Keratinocyte (primary cell): ENCODE results near the gene CKS1B. TPM values are rescaled to one million over a fixed set of nuclear protein-coding genes. Genes with fewer than 3 reads are reported as not detected.

Experiments used
- DNase-seq: peaks from one replicate; pipeline ENCODE4 v3.0.0-alpha.2; 2011; ENCODE audit warnings: low read depth, missing footprints, low spot score
- FAIRE-seq: peaks from 2 replicates; lab custom pipeline; 2011; peaks lifted over from hg19 to GRCh38; lab: Jason Lieb, UNC
- H2AFZ ChIP-seq: 2 replicates; pipeline ENCODE4 v1.6.0; 2012; ENCODE audit warnings: low read length, control low read depth, inconsistent platforms; ENCODE audit not compliant: control insufficient read depth
- H3K27ac ChIP-seq: 2 replicates; pipeline ENCODE4 v1.5.1; 2011; ENCODE audit warnings: low read length; ENCODE audit not compliant: control insufficient read depth, insufficient read depth
- H3K27me3 ChIP-seq: 3 replicates; pipeline ENCODE4 v1.6.0; 2011; ENCODE audit warnings: low read length; ENCODE audit not compliant: control insufficient read depth, insufficient read depth; ENCODE audit errors: extremely low read depth
- H3K36me3 ChIP-seq, 2 experiments: 2 replicates in 1 of 2; 3 replicates in 1 of 2; pipeline ENCODE4 v1.5.1; 2011; ENCODE audit warnings: low read length in 2 of 2, mild to moderate bottlenecking in 1 of 2; ENCODE audit not compliant: control insufficient read depth in 2 of 2, insufficient read depth in 2 of 2; ENCODE audit errors: extremely low read depth in 1 of 2
- H3K4me1 ChIP-seq: 3 replicates; pipeline ENCODE4 v1.5.1; 2011; ENCODE audit warnings: low read length; ENCODE audit not compliant: control insufficient read depth, insufficient read depth; ENCODE audit errors: extremely low read depth
- H3K4me2 ChIP-seq: 3 replicates; pipeline ENCODE4 v1.6.0; 2011; ENCODE audit warnings: low read depth, low read length; ENCODE audit not compliant: control insufficient read depth, insufficient read depth; ENCODE audit errors: extremely low read depth
- H3K4me3 ChIP-seq, 3 experiments: fragments of 200-600 bp in 1 of 3; sonication (generic) in 1 of 3; 2 replicates in 2 of 3; 3 replicates in 1 of 3; pipeline ENCODE4 v1.5.1; 2011 to 2016; ENCODE audit warnings: low read length in 3 of 3, mild to moderate bottlenecking in 3 of 3, control low read depth in 2 of 3, inconsistent platforms in 1 of 3, low read depth in 1 of 3, mixed read lengths in 1 of 3, mixed run types in 1 of 3, moderate library complexity in 1 of 3; ENCODE audit not compliant: control insufficient read depth in 2 of 3, insufficient read depth in 2 of 3; ENCODE audit errors: extremely low read depth in 1 of 3
- H3K79me2 ChIP-seq: 2 replicates; pipeline ENCODE4 v1.6.0; 2012; ENCODE audit warnings: low read length; ENCODE audit not compliant: control insufficient read depth, insufficient read depth
- H3K9ac ChIP-seq: 3 replicates; pipeline ENCODE4 v1.6.0; 2011; ENCODE audit warnings: low read length; ENCODE audit not compliant: control insufficient read depth, insufficient read depth; ENCODE audit errors: extremely low read depth
- H3K9me1 ChIP-seq: 3 replicates; pipeline ENCODE4 v1.6.0; 2011; ENCODE audit warnings: low read length; ENCODE audit not compliant: control insufficient read depth, insufficient read depth; ENCODE audit errors: extremely low read depth
- H3K9me3 ChIP-seq: 2 replicates; pipeline ENCODE4 v1.5.1; 2012; ENCODE audit warnings: low read depth, low read length; ENCODE audit not compliant: control insufficient read depth
- H4K20me1 ChIP-seq: 3 replicates; pipeline ENCODE4 v1.6.0; 2011; ENCODE audit warnings: low read length; ENCODE audit not compliant: control insufficient read depth, insufficient read depth; ENCODE audit errors: extremely low read depth
- EZH2 ChIP-seq: IDR thresholded peaks from one replicate; pipeline ENCODE4 v1.6.1; 2012; ENCODE audit warnings: inconsistent platforms, mild to moderate bottlenecking, low read length, moderate library complexity
- dilution Hi-C: fragments of 300-500 bp; cut with MboI; formaldehyde crosslinking; loops from one replicate; pipeline ENCODE4 v1.7.0; 2020; ENCODE audit warnings: low sequenced_read_pairs; ENCODE audit not compliant: extremely low pct_ligation_motif_present
- polyA plus RNA-seq, 5 experiments: library from polyadenylated mRNA; depleted of rRNA in 3 of 5; stranded (reverse) in 3 of 5; stranded (forward) in 1 of 5; unstranded in 1 of 5; fragments of >200 nt; gene quantifications; 1 replicate in 1 of 5; 2 replicates in 3 of 5; 3 replicates in 1 of 5; pipeline versions ENCODE4 v1.2.1 to v1.2.3, GENCODE V29; 2011 to 2012; ENCODE audit warnings: missing spikeins in 2 of 5, low read depth in 1 of 5, low replicate concordance in 1 of 5
- TF ChIP-seq, protein P1 (sequence below), 3 experiments: IDR thresholded peaks in 1 of 3; conservative IDR thresholded peaks in 1 of 3; optimal IDR thresholded peaks in 1 of 3; 2 replicates in 2 of 3; 3 replicates in 1 of 3; pipeline versions ENCODE3 to v1.5.1; 2011; ENCODE audit warnings: low read length in 3 of 3, mild to moderate bottlenecking in 3 of 3, moderate library complexity in 2 of 3, control low read depth in 1 of 3, inconsistent platforms in 1 of 3; ENCODE audit not compliant: insufficient read depth in 2 of 3; ENCODE audit errors: extremely low read depth in 1 of 3

Gene CKS1B
- polyA plus RNA-seq, 1 donor (not counting 4 experiments of a cell fraction or from before 2014, with no cell fraction given), result 300 TPM

DNA sequence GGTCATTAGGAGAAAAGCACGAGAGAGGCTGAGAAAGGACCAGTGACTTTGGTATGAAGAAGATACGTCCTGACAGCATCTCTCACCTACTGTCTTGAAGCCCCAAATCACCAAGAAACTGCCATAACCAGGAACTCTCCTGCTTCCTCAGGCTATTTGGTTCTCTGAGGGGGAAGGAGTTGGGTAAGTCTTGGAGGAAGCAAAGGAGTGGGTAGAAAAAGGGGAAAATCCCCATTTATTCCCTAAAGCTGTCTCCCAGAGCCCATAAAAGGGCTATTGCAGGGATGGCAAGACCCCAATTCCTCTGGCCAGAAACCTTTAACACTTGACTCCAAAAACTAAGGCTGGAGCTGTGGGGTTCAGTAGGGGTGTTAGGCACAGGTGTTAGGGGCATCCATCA lies 16.4 kb upstream of the CKS1B start:
- no peak overlapping the region for H3K9ac ChIP-seq
- dilution Hi-C loops, result no loop called here
- peaks cover 2 to 20% of the 10 kb centered on the region in 2 experiments for H3K36me3 ChIP-seq
- no peaks in the 10 kb centered on the region for H3K27me3 ChIP-seq
- H3K4me3 ChIP-seq, result no peak overlapping the region
- H3K4me1 ChIP-seq, result peaks cover 37% of the 10 kb centered on the region
- TF ChIP-seq, protein P1, sequence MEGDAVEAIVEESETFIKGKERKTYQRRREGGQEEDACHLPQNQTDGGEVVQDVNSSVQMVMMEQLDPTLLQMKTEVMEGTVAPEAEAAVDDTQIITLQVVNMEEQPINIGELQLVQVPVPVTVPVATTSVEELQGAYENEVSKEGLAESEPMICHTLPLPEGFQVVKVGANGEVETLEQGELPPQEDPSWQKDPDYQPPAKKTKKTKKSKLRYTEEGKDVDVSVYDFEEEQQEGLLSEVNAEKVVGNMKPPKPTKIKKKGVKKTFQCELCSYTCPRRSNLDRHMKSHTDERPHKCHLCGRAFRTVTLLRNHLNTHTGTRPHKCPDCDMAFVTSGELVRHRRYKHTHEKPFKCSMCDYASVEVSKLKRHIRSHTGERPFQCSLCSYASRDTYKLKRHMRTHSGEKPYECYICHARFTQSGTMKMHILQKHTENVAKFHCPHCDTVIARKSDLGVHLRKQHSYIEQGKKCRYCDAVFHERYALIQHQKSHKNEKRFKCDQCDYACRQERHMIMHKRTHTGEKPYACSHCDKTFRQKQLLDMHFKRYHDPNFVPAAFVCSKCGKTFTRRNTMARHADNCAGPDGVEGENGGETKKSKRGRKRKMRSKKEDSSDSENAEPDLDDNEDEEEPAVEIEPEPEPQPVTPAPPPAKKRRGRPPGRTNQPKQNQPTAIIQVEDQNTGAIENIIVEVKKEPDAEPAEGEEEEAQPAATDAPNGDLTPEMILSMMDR (optimal IDR thresholded peaks at IDR 0.05 in 1 of 3, IDR thresholded peaks at IDR 0.05 in 1 of 3, conservative IDR thresholded peaks at IDR 0.05 in 1 of 3; ENCODE audit: extremely low read depth in 1 of 3, insufficient read depth in 2 of 3, low read length in 3 of 3), result no peak
- no peak overlapping the region for H3K27ac ChIP-seq
- no peak for DNase-seq
- H3K79me2 ChIP-seq, result peaks cover 18% of the 10 kb centered on the region
- no peak overlapping the region for H2AFZ ChIP-seq
- no peaks in the 10 kb centered on the region for H3K9me3 ChIP-seq
- FAIRE-seq, result no peak
- no peaks in the 10 kb centered on the region for H3K9me1 ChIP-seq
- no peaks in the 10 kb centered on the region for H4K20me1 ChIP-seq
- no peak overlapping the region for H3K4me2 ChIP-seq

DNA sequence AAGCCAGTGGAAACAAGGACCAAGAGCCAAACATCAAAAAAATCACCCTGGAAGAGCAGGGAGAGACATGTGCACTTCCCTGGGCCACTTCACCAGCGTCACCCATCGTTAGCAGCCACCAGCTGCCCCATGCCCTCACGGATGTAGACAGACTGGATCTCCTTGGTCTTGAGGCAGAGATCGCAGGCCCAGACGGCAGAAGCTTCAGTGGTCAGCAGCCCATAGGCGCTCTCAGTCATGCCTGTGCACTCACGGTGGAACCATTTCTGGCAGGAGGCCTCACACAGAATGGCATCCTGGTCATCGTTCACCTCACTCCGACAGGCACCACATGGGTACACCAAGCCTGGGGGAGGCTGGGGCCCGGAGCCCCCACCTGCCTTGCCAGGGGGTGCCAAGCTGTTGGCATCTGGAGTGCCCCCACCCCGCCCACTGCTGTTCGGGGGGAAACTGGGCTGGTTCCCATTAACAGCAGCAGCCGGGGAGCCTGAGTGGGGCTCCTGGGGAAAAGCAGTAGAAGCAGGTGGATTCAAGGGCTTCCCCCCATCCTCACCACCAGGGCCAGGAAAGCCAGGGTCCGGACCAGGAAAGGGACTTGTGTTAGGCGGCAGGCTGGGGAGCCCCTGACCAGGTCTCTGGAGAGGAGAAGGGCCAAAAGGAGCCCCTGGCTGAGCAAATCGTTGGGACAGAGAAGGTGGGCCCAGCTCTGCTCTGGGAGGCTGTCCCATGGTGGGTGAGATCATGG lies 15.6 kb upstream of the CKS1B start:
- FAIRE-seq (no peak), DNase-seq (no peak)
- Histone ChIP-seq H3K4me2 (no peak overlapping the region), H3K9me3 (no peaks in the 10 kb centered on the region), H3K36me3 (peaks cover 9 to 26% of the 10 kb centered on the region in 2 experiments), H3K9me1 (no peaks in the 10 kb centered on the region), H3K4me1 (peaks cover 40% of the 10 kb centered on the region), H3K79me2 (peaks cover 18% of the 10 kb centered on the region), H2AFZ (no peak overlapping the region), H3K9ac (no peak overlapping the region), H4K20me1 (no peaks in the 10 kb centered on the region), H3K4me3 (no peak overlapping the region), H3K27ac (no peak overlapping the region), H3K27me3 (no peaks in the 10 kb centered on the region)
- TF ChIP-seq EZH2, result no peak
- TF ChIP-seq, protein P1 (optimal IDR thresholded peaks at IDR 0.05 in 1 of 3, IDR thresholded peaks at IDR 0.05 in 1 of 3, conservative IDR thresholded peaks at IDR 0.05 in 1 of 3; ENCODE audit: extremely low read depth in 1 of 3, insufficient read depth in 2 of 3, low read length in 3 of 3), result no peak
- dilution Hi-C loops, result no loop called here
